Vagina (tissue), 2 donors: ENCODE results near the gene ELMO3.

ENCODE experiments used
- CTCF ChIP-seq, 3 experiments: fragments of 450-650 bp in 2 of 3; fragments of 200-600 bp in 1 of 3; sonication (generic) in 1 of 3; IDR thresholded peaks; one replicate each; pipeline ENCODE4 v1.5.1; 2017 to 2019; ENCODE audit warnings: antibody characterized with exemption in 3 of 3, mild to moderate bottlenecking in 2 of 3, moderate library complexity in 2 of 3
- POLR2A ChIP-seq, 2 donors: fragments of 450-650 bp; IDR thresholded peaks; one replicate each; pipeline ENCODE4 v1.6.1; 2017; ENCODE audit warnings: antibody characterized with exemption in 2 of 2, mild to moderate bottlenecking in 2 of 2, moderate library complexity in 2 of 2

- TF ChIP-seq CTCF (IDR thresholded peaks at IDR 0.05) = no peak
- TF ChIP-seq POLR2A (IDR thresholded peaks at IDR 0.05) = no peak
Observed at GRCh38 chr16:67163999-67164558, 34.9 kb upstream of the ELMO3 start.
